GM18867 (cell line): ENCODE data around the gene TRPT1.

ENCODE experiments used
- ATAC-seq: cut with Tn5 transposase; IDR thresholded peaks from one replicate; pipeline ENCODE4 v1.9.1; 2021; ENCODE audit warnings: mild to moderate bottlenecking, moderate library complexity; ENCODE audit not compliant: unreplicated experiment

TRPT1 gene

DNA sequence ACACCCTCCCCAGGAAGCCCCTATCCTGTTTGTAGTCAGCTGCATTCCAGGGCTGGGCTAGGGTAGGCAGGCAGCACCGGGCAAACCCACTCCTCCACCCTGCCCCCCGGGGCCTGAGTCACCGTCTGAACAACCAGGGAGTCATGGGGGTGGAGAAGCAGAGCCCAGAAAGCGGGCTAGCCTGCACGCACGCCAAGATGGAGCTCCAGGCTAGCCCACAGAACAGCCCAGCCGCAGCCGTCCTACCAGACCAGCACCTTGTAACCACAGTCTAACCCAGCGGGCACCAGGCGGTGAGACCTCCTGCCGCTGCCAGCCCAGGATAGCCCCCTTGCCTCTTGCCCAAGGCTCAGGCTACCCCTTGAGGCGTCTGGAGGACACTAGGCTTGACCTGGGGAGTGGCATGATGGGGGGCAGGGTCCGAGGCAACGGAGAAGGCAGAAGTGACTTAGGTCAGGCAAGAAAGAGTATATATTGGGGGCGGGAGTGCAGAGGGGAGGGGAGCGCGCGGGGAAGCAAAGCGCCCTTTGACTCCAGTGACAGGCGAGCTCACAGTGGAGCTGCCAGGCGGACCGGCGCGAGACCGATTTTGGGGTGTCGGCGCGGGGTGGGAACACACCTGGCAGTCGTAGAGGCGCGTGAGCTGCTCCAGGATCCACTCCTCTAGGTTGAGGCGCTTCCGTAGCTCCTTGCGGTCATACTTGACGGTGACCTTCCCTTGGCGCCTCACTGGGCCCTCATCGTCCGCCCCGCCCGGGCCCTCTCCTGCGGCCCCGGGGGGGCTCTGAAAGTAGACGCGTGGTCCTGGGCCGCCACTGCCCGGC, 20.0 kb upstream of the TRPT1 start:
- ATAC-seq = no peak

DNA sequence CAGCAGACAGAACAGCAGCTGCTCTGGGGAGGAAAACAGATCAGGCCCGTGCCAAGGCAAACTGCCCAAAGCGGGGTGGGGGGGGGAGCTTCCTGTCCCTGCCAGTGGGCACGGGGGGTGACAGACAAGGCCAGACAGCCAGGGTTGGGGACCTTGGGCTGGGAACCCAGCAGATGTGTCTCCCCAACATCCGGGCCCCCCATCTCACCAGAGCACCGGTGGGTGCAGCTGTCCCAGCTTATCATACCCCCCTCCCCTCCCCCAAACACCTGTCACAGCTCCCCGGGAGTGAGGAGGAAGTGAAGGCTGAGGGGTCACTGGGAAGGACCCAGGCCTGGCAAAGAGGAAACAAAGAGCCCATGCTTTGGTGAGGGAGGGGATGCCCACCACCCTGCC, 19.4 kb upstream of the TRPT1 start:
- ATAC-seq = no peak

DNA sequence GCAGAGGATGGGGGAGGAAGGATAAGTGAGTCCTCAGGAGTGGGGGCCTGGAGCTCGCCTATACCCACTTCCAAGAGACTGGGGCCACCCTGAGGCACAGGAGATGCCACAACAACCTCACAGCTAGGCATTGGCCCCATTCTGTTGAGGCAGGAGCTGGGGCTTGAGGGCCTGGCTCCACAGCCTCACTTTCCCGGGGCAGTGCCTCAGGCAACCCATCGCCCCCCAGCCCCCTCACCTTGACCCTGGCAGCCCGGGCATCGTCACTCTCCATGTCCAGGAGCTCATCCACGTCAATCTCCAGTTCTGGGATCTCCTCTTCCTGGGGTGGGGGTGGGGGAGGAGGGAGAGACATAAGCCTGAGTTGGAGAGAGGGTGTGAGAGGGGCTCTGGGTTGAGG, 19.0 kb upstream of the TRPT1 start:
- no peak for ATAC-seq

DNA sequence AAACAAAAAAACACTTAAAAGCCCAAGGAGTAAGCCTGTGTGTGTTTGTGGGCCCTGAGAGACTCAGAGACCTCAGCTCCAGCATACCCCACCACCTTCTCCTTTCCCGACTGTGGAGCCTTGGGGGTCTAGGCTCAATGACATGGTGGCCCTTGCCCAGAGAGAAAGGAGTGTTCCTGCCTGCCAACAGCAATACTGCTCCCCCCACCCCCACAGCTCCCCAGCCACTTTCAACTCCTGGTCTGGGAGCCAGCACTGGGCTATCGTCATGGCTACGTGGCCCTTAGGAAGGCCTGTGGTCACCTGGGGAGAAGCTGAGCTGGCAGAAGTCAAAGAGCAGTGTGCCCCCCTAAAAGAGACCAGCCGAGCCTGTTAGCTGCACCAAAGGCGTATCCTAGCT, 18.1 kb upstream of the TRPT1 start:
- ATAC-seq = no peak

DNA sequence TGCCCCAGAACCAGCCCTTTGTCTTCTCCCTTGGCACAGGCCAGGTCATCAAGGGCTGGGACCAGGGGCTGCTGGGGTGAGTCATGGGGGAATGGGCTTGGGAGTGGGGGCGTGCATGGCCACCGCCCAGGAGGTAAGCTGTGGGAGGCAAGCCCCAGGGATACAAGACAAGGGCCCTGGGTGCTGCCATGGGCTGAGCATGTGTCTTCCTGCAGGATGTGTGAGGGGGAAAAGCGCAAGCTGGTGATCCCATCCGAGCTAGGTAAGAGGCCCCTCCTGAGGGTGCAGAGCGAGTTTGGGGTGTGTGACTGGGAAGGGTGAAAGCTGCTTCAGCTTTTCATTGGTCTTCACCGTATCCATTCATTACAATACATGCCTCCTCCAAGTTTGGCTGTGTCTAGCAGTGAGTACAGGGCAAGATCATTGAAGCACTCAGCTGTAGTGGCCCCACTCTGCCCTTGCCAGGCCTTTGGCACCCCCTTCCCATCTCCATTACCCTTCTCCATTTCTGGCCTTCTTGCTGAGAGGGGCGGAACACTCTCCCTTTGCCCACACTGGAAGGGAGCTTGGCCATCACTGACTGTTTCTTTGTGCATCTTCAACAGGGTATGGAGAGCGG, 17.4 kb upstream of the TRPT1 start:
- ATAC-seq = no peak

DNA sequence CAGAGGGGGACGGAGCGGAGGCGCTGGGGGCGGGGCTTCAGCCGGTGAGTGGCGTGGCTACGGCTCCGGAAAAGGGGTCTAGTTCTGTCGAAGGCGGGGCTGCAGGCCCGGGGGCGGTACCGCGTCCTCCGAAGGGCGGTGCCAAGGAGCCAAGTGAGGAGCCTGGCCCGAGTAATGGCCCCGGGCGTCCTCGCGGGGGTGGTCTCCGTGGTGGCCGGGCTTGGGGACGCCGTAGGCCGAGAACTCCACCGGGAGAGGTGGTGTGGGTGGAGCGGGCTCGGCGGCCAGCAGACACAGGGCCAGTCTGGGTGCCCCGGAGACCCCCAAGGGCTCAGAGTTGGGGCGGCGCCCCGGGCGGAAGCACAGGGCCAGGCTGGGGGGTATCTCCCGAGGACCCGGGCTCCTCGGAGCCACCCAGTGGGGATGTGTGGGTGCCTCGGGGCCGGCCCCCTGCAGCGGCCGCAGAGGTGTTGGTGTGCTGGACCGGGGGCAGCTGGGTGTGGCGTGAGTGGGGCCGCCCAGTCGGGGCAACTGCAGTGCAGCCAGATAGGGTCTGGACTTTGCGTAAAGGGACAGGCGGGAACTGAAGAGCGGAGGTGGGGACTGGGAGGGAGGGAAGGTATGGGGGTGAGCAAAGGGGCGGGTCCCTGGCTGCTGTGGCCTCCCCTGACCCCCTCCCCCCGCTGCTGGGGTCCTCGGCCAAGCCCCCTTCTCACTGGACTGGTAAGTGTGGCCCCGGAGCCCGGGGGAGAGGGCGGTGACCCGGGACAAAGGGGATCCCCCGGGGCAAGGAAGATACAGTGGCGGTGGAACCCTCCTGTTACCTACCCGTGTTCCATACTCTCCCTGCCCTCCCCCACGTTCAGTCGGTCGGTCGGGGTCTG, 15.7 kb upstream of the TRPT1 start:
- peak; percentile 61 for ATAC-seq

DNA sequence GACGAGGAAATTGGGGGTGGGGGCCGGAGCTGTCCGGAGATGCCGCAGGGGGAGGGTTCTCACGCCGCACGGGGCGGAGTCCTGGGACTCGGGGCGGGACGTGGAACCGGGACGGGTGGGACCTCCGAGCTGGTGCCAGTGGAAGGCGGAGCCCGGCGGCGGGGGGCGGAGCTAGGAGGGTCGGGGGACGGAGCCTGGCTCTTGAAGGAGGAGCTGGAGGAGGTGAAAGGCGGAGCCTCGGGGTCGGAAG, 15.2 kb upstream of the TRPT1 start:
- peak; percentile 67 for ATAC-seq

DNA sequence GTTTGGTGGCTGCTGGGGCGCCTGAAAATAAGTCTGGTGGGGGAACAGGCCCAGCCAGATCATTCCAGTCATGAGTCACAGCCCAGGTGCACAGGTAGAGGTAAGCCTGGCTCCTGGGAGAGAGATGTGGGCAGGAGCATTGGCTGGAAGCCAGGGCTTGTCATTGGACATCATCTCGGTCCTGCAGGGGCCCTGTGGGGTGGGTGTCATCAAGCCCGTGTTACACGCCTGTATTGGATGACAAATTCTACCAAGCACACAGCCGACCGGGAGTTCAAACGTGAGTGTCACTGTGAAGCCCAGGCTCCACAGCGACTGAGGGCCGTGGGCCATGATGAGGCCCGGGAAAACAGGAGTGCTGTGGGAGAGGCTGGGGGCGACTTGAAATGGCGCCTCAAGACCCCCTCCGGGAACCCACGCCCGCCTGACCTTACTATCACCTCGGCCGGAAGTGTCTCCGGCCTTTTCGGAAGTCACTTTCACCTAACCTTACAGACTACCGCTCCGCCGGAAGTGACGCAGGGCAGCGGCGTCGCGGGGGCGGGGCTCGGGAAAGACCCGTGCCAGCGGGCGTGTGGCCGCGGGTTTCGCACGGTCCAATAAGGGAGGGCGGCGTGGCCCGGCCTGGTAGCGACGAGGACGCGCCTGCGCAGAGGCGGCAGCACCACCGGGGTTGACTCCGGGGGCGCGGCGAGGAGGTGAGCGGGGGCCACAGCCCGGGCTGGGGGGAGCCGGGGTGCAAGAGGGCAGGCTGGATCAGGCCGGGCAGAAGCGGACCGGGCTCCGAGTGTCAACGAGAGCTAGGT, 14.7 kb upstream of the TRPT1 start, which contains the start of gene FKBP2:
Gene FKBP2 (plus strand): TSS at position 661 of the 806 bp plus-strand sequence. CDS start 1,293 bp downstream, outside the sequence.
- ATAC-seq = peak; percentile 54

DNA sequence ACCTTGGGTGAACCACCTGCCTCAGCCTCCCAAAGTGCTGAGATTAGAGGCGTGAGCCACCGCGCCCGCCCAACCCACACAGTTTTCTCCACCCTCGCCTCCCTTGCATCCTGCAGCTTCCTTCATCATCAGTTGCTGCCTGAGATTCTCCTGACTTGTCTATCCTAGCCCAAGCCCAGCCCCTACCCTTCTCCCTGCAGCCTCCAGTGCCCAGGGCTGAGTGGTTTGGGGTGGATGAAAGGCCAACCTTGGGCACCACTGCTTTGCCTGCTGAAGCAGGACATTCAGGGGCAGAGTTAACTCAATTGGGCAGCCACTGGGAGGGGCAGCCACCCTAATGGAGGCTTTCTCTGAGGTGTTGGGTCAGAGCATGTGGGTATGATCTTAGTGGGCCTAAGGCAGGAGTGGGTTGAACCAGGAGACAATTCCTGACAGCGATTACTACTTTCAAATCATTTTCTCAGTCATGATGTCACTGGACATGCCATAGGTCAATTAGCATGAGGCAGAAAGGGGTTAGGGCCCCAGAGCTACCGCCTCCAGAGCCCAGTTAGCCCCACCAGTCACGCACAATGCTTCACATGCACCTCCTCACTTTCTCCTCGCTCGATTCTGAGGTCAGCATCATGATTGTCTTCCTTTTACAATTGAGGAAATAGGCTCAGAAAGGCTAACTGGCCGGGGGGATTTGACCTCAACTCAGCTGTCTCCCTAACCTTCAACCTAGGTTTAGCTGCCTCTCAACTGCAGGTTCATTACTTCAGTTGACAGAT, 13.9 kb upstream of the TRPT1 start:
- no peak for ATAC-seq

DNA sequence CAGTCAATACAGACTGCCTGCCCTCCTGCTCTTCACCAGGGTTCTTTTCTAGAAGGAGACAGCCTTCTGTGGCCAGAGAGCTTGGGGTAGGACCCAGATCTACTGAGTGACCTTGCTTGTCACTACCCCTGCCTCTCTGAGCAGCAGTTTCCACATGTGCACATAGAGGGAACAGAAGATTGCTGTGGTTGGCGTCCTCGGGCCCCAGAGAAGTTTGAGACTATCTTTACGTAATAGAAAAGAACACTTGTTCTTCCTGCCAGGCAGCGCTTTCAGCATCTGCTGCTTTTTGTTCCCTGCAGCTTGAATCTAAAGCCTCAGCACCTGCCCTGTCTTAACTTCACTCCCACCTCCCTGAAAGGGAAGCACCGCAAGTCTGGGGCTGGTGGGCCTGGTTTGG, 13.0 kb upstream of the TRPT1 start:
- no peak for ATAC-seq

DNA sequence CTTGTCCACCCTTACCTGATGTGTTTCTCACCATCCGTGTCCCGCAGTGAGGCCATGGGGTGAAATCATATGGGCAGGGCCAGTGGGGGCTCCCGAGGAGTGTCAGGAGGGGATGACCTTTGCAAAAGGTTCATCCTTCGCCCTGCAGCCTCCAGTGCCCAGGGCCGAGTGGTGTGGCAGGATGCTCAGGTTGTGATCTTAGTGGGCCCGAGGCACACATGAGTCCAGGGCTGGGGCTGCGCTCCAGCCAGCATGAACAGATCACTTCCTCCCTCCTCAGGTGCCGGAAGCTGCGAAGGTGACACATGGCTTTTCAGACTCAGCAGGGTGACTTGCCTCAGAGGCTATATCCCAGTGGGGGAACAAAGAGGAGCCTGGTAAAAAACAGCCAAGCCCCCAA, 12.1 kb upstream of the TRPT1 start:
- ATAC-seq = no peak

DNA sequence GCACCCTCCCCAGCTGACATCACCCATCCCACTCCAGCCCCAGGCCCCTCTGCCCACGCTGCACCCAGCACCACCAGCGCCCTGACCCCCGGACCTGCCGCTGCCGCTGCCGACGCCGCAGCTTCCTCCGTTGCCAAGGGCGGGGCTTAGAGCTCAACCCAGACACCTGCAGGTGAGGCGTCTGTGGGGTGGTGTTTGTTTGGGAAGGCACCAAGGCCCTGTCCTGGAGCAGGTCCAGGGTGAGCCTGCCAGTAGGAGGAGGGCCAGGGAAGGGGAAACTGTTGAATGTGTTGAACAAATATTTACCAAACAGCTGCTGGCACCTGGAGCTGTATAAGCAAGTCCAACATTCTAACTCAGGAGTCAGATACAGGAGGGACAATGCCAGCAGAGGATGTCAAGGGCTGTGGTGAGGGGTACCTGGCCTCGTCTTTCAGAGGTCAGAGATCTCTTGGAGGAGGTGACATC, 11.5 kb upstream of the TRPT1 start:
- ATAC-seq = no peak

DNA sequence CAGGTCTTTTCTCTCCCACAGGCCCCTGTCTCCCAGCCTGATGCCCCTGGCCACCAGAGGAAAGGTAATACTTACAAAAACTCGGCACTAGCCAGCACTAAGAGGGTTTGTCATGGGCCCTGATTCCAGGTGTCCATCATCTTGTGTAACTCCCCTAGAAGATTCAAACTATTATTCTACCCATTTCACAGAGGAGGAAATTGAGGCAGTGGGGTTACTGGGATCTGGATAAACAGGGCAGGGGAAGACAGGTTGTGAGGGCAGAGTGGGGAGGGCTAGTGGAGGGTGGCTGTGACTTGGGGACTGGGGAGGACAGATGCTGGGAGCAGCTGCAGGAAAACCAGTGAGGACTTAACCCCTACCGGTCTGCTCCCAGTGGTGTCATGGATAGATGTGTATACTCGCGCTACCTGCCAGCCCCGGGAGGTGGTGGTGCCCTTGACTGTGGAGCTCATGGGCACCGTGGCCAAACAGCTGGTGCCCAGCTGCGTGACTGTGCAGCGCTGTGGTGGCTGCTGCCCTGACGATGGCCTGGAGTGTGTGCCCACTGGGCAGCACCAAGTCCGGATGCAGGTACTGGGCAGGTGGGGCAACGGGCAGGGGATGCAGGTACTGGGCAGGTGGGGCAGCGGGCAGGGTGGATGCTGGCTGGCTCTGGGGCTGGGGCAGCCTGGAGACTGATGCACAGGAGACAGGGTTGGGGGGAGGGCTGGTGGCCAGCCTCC, 9.6 kb upstream of the TRPT1 start:
- no peak for ATAC-seq

DNA sequence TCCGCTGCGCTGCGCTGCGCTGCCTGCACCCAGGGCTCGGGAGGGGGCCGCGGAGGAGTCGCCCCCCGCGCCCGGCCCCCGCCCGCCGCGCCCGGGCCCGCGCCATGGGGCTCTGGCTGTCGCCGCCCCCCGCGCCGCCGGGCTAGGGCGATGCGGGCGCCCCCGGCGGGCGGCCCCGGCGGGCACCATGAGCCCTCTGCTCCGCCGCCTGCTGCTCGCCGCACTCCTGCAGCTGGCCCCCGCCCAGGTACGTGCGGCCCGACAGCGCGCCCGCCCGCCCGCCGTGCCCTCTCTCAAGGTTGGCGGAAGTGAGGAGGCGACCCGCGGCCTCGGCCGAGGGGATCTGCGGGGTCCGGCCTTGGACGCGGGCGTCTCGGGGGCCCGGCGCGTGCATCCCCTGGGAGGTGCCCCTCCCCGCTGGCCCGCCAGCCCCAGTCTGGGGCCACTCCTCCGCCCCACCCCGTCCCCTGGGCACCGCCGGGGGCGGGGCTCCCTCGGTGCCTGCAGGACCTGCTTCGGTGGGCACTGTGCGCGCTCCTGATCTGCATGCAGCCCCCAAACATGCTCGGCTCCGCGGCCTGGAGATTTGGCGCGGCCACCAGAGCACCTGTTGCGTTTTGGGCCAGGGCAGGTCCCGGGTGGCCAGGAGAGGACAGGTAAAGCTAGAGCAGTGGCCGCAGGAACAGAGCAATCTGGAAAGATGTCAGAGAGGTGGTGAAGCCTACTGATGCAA, 8.8 kb upstream of the TRPT1 start:
- peak; percentile 26 for ATAC-seq

DNA sequence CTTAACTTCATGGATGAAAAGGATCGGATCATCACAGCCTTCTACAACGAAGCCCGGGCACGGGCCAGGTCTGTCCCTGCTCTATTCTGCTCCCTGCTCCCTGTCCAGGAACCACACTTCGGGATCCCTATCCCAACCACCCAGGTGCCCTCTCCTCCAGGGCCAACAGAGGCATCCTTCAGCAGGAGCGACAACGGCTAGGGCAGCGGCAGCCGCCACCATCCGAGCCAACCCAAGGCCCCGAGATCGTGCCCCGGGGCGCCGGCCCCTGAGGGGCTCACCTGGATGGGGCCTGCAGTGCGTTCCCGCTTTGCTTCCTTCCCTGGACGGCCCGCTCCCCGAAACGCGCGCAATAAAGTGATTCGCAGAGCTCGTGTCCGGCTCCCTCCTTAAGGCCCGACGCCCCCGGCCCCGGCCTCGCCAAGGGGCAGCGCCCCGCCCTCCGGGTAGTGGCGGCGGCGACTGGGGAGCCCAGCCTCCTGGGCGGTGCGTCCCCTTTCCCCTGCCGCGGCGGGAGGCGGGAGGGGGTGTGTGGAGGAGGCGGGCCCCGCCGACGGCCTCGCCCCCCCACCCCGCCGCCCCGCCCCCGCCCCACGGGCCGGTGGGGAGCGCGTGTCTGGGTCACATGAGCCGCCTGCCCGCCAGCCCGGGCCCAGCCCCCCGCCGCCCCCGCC, 8.1 kb upstream of the TRPT1 start, which contains the start of gene VEGFB:
Gene VEGFB (plus strand): TSS at position 672 of the 674 bp plus-strand sequence. CDS start 250 bp downstream, outside the sequence.
- peak; percentile 34 for ATAC-seq

DNA sequence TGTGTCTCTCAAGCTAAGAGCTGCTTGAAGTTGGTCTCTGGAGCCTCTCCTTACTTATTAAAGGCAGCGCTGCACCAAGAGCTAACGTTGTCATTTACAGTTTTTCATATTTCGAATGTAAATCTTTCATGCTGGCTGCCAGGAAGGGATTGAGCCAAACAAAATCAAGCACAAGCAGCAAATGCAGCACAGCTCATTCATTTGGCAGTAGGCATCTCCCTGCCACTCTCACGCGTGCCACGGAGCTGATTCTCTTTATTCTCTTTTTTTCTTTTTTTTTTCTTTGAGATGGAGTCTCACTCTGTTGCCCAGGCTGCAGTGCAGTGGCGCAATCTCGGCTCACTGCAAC, 7.0 kb upstream of the TRPT1 start:
- no peak for ATAC-seq

DNA sequence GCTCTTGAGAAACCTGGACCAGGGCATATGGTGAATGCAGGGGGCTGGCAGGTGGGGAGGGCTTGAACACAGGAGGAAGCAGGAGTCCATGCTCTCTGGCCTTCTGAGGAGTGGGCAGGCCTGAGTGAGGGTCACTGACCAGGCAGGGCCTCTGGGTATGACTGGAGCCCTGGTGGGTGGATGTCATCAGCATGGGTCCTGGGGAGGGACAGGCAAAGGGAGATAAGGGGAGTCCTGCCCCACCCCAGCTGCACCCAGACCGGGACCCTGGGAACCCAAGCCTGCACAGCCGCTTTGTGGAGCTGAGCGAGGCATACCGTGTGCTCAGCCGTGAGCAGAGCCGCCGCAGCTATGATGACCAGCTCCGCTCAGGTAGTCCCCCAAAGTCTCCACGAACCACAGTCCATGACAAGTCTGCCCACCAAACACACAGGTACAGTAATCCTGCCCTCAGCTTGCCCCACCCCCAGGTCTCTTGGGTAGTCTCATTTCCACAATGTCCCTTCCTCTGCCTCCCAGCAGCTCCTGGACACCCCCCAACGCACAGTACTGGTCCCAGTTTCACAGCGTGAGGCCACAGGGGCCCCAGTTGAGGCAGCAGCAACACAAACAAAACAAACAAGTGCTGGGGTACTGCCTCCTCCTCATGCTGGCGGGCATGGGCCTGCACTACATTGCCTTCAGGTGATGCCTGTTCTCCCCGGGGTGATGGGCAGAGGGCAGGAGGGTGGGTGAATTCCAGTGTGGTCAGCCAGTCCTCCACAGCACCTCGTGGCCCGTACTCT, 6.4 kb upstream of the TRPT1 start:
- no peak for ATAC-seq
